Activated naive CD4-positive, alpha-beta T cell treated with anti-CD3 and anti-CD28 coated beads for 36 hours (primary cell): ENCODE data around the gene CHPF2. TPM values are rescaled to one million over a fixed set of nuclear protein-coding genes. Genes with fewer than 3 reads are reported as not detected.
A peak's percentile ranks its signal among the peaks of the same experiment; 100 is the strongest.

Experiments used
- CTCF ChIA-PET: fragments of 350-600 bp; sonication (Branson Sonifier 250); formaldehyde crosslinking; loops from one replicate; lab custom pipeline; 2021; ENCODE audit warnings: antibody characterized with exemption; lab: Charles Lee
- DNase-seq: peaks from one replicate; pipeline ENCODE4 v3.0.0-alpha.2; 2020
- H3K27ac Mint-ChIP-seq: one replicate; pipeline ENCODE4 v1.8.0; 2021; ENCODE audit warnings: mild to moderate bottlenecking, mixed read lengths
- H3K27me3 Mint-ChIP-seq: one replicate; pipeline ENCODE4 v1.8.0; 2021; ENCODE audit warnings: low read depth, mixed read lengths
- H3K36me3 Mint-ChIP-seq: one replicate; pipeline ENCODE4 v1.8.0; 2021; ENCODE audit warnings: low read depth, mixed read lengths
- H3K4me1 Mint-ChIP-seq: one replicate; pipeline ENCODE4 v1.8.0; 2021; ENCODE audit warnings: low read depth, mixed read lengths
- H3K4me3 Mint-ChIP-seq: one replicate; pipeline ENCODE4 v1.8.0; 2021; ENCODE audit warnings: mild to moderate bottlenecking, moderate library complexity, mixed read lengths
- H3K9me3 Mint-ChIP-seq: one replicate; pipeline ENCODE4 v1.8.0; 2021; ENCODE audit warnings: mixed read lengths
- intact Hi-C: fragments of 100-400 bp; cut with micrococcal nuclease; formaldehyde crosslinking; loops from one replicate; pipeline ENCODE4 v1.15.1; 2023
- total RNA-seq, 2 experiments: library from RNA; stranded (reverse); gene quantifications; one replicate each; pipeline ENCODE4 v1.2.3, GENCODE V29; 2021

The CHPF2 gene
- total RNA-seq, 2 experiments from 2014 or later, result 21.0 TPM

DNA sequence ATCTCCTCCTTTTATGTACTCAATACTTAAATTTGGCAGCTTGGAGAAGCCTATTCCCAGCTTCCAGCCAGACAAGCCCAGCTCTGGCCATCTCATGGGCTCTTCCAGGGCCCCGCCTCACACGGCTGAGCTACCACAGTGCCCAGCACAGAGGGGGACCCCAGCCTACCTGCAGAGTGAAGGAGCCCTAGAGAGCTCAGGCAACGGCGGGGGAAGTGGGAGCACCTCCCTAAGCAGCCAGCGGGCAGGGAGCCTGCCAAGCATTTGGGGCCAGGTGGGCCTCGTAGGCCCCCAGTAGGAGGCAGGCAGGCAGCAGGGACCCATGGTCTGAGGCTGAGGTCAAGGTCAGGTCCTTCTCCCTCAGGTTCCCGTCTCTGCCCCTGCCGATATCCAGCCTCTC, 45.3 kb downstream of the CHPF2 start:
- no peaks in the 10 kb centered on the region for H3K9me3 Mint-ChIP-seq

DNA sequence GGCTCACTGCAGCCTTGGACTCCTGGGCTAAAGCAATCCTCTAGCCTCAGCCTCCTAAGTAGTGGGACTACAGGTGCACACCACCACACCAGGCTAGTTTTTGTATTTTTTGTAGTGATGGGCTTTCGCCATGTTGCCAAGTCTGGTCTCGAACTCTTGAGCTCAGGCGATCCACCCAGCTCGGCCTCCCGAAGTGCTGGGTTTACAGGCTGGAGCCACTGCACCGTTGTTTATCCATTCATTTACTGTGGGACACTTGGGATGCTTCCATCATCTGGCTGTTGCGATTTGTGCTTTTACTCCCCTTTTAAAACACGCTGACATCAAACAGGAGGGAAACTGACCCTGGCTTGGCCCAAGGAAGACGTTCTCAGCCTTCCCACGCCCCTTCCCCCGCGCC, 46.7 kb downstream of the CHPF2 start:
- no peak overlapping the region for H3K4me3 Mint-ChIP-seq
- H3K27ac Mint-ChIP-seq, result no peak overlapping the region
- H3K36me3 Mint-ChIP-seq, result no peaks in the 10 kb centered on the region
- intact Hi-C loops, result no loop called here
- DNase-seq, result no peak
- H3K9me3 Mint-ChIP-seq, result no peaks in the 10 kb centered on the region
- CTCF ChIA-PET, result interaction anchor here (1.3 kb wide), 1 partner anchor 168 kb away, joined by 3 read pairs; no protein-coding TSS in a partner anchor
- H3K4me1 Mint-ChIP-seq, result peaks cover 11% of the 10 kb centered on the region
- H3K27me3 Mint-ChIP-seq, result no peaks in the 10 kb centered on the region

More for the DNA sequence above, 45.3 kb downstream of the CHPF2 start:
- H3K4me3 Mint-ChIP-seq, result peak overlapping the region; percentile 61
- intact Hi-C loops, result loop anchor here (2.0 kb wide), 3 partner anchors 33 to 73 kb away; partner anchors contain the start of gene ABCF2
- no peak for DNase-seq
- no peak overlapping the region for H3K27ac Mint-ChIP-seq
- H3K36me3 Mint-ChIP-seq, result no peaks in the 10 kb centered on the region
- H3K27me3 Mint-ChIP-seq, result no peaks in the 10 kb centered on the region
- peaks cover 11% of the 10 kb centered on the region for H3K4me1 Mint-ChIP-seq
- CTCF ChIA-PET, result interaction anchor here (0.5 to 1.3 kb wide), 2 partner anchors 29 to 166 kb away, joined by 3 read pairs; partner anchors contain the start of gene SMARCD3

DNA sequence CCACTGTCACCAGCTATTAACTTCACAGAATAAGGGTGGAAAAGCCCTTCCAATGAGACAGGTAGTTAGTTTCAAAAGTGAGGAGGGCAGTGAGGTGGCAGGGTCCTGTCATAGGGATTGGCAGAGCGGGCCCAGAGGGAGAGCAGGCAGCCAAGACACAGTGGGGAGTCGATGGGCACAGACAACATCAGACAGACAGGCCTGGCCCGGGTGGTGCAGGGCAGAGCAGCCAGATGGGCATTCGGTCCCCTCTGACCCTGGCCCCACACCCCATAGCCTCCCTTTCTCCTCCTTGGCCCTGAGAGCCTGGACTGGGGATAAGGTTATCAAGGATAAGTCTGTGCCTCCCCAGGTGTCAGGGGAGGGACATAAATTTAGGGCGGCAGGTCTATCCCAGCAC, 47.6 kb downstream of the CHPF2 start:
- no peak overlapping the region for H3K4me3 Mint-ChIP-seq
- H3K27ac Mint-ChIP-seq, result no peak overlapping the region
- CTCF ChIA-PET, result interaction anchor here (0.6 to 1.1 kb wide), 2 partner anchors 30 to 36 kb away, joined by 3 read pairs; no protein-coding TSS in a partner anchor
- H3K27me3 Mint-ChIP-seq, result no peaks in the 10 kb centered on the region
- no peaks in the 10 kb centered on the region for H3K36me3 Mint-ChIP-seq
- no peaks in the 10 kb centered on the region for H3K9me3 Mint-ChIP-seq
- peaks cover 11% of the 10 kb centered on the region for H3K4me1 Mint-ChIP-seq
- intact Hi-C loops, result no loop called here
- no peak for DNase-seq

DNA sequence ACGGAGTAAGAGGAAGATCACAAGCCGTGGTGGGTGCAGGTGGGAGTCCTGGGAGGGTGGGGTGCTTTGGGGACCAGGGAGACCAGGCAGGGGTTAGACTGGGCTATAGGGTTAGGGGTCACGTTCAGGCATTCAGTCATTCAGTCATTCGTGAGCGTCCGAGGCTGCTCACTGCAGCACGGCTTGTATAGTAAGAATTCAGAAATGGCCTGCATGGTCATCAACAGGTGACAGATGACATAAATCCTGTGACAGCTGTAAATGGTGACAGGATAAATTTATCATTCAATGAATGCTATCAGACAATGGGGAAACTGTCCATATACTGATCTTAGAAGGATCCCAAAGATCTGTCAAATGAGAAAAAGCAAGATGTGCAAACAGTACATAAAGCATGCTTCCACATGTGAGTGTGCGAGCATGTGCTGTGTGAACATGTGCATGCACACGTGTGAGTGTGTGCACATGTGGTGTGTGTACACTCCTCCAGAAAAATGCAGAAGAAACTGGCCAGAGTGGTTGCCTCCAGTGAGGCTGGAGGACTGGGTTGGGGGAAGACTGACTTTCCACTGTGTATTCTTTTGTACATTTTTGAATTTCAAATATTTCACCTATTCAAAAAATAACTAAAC, 48.2 kb downstream of the CHPF2 start:
- no peak for DNase-seq
- Mint-ChIP-seq H3K27ac (no peak overlapping the region), H3K36me3 (no peaks in the 10 kb centered on the region), H3K4me3 (no peak overlapping the region), H3K9me3 (no peaks in the 10 kb centered on the region), H3K27me3 (no peaks in the 10 kb centered on the region), H3K4me1 (peaks cover 11% of the 10 kb centered on the region)
- CTCF ChIA-PET, result interaction anchor here (1.1 kb wide), 1 partner anchor 36 kb away, joined by 3 read pairs; no protein-coding TSS in a partner anchor
- intact Hi-C loops, result no loop called here

DNA sequence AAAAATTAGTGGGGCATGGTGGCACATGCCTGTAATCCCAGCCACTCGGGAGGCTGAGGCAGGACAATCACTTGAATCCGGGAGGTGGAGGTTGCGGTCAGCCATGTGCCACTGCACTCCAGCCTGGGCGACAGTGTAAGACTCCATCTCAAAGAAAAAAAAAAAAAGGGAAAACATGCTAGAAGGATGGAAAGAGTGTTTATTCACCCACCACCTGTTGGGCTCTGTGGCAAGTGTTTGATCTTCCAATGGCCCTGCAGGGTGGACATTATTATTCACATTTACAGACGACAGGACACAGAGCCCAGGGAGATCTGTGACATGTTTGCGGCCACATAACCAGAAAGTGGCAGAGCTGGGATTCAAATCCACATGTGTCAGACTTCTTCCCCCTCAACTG, 49.4 kb downstream of the CHPF2 start:
- intact Hi-C loops, result no loop called here
- Mint-ChIP-seq H3K27me3 (no peaks in the 10 kb centered on the region), H3K4me3 (no peak overlapping the region), H3K27ac (no peak overlapping the region), H3K4me1 (peaks cover 13% of the 10 kb centered on the region), H3K36me3 (no peaks in the 10 kb centered on the region), H3K9me3 (no peaks in the 10 kb centered on the region)
- no peak for DNase-seq
- CTCF ChIA-PET, result interaction anchor here (1.2 kb wide), 2 partner anchors 33 to 36 kb away, joined by 3 read pairs; no protein-coding TSS in a partner anchor

DNA sequence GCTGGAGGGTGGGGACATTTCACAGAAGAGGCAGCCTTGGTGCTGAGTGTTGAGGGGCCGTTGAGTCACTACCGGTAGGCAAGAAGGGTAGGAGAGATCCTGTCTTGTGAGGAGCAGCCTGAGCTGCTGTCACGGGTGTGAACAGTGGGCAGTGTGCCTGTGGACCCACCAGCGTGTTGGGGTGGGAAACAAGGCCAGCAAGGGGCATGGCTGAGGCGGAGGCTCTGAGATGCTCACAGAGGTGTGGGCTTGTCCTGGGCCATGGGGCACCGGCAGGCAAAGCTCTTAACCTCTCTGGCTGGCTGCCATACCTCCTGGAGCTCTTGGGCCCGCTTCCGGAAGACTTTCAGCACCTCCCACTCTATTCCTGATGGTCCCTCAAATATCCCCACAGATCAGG, 49.8 kb downstream of the CHPF2 start:
- CTCF ChIA-PET, result interaction anchor here (1.2 kb wide), 2 partner anchors 33 to 36 kb away, joined by 3 read pairs; no protein-coding TSS in a partner anchor
- Mint-ChIP-seq H3K27me3 (no peaks in the 10 kb centered on the region), H3K4me1 (peaks cover 12% of the 10 kb centered on the region), H3K36me3 (no peaks in the 10 kb centered on the region), H3K27ac (no peak overlapping the region), H3K4me3 (no peak overlapping the region), H3K9me3 (no peaks in the 10 kb centered on the region)
- intact Hi-C loops, result no loop called here
- no peak for DNase-seq

DNA sequence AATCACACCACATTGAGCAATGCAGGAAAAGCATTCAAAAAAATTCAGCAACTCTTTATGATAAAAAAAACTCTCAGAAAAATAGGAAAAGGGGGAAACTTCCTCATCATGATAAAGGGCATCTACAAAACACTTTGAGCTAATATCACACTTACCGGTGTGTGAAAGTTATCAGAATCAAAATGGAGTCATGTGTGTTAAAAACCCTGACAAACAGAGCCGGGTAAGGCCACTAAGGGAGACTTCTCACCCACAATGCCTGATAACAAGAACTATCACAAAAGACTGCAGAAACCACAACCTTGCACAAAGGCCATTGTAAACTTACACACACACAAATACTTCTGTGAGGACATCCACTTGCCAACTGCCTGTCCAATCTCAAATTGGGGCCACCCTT, 51.0 kb downstream of the CHPF2 start:
- no peak overlapping the region for H3K27ac Mint-ChIP-seq
- H3K4me1 Mint-ChIP-seq, result peaks cover 7% of the 10 kb centered on the region
- H3K4me3 Mint-ChIP-seq, result no peak overlapping the region
- H3K36me3 Mint-ChIP-seq, result no peaks in the 10 kb centered on the region
- no peaks in the 10 kb centered on the region for H3K9me3 Mint-ChIP-seq
- CTCF ChIA-PET, result no interaction called here
- H3K27me3 Mint-ChIP-seq, result no peaks in the 10 kb centered on the region
- intact Hi-C loops, result no loop called here
- DNase-seq, result no peak

DNA sequence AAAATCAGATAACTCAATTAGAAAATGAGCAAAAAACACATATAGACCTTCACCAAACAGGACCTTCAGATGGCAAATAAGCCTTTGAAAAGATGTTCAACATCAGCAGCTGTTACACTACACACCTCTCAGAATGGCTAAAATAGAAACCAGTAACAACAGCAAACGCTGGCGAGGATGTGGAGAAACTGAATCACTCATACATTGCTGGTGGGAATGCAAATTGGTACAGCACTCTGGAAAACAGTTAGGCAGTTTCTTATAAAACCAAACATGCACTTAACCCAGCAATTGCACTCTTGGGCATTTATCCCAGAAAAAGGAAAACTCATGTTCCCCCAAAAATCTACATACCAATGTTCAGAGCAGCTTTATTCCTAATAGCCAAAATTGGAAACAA, 53.9 kb downstream of the CHPF2 start:
- DNase-seq, result peak; percentile 65
- CTCF ChIA-PET, result interaction anchor here (0.7 to 1.4 kb wide), 4 partner anchors 15 to 195 kb away, joined by 3 to 6 read pairs (median 4); no protein-coding TSS in a partner anchor
- no peaks in the 10 kb centered on the region for H3K9me3 Mint-ChIP-seq

More for the DNA sequence above, 53.9 kb downstream of the CHPF2 start:
- H3K27ac Mint-ChIP-seq, result no peak overlapping the region
- intact Hi-C loops, result no loop called here
- no peaks in the 10 kb centered on the region for H3K36me3 Mint-ChIP-seq
- no peaks in the 10 kb centered on the region for H3K27me3 Mint-ChIP-seq
- H3K4me1 Mint-ChIP-seq, result peaks cover 7% of the 10 kb centered on the region
- H3K4me3 Mint-ChIP-seq, result no peak overlapping the region

Other genes starting within 250 kb of the CHPF2 start
- 1 to 10 TPM; 7.1 to 9.2 TPM for gene NOS3, start 241.5 kb upstream of the CHPF2 start, total RNA-seq
- gene ATG9B, start 208.0 kb upstream of the CHPF2 start, total RNA-seq, result 1 to 10 TPM; 2.8 to 4.0 TPM
- 10 to 100 TPM; 41.3 to 47.8 TPM for gene ABCB8, start 204.0 kb upstream of the CHPF2 start, total RNA-seq
- gene ASIC3, start 184.0 kb upstream of the CHPF2 start, total RNA-seq, result 1 to 10 TPM; 6.8 to 7.9 TPM
- 10 to 100 TPM in 1 of 2 experiments, 1 to 10 TPM in 1; 10.0 to 10.1 TPM for gene CDK5, start 174.6 kb upstream of the CHPF2 start, total RNA-seq
- 10 to 100 TPM; 25.6 to 29.7 TPM for gene SLC4A2, start 172.9 kb upstream of the CHPF2 start, total RNA-seq
- 10 to 100 TPM; 43.6 to 45.7 TPM for gene FASTK, start 151.7 kb upstream of the CHPF2 start, total RNA-seq
- 10 to 100 TPM; 30.2 to 35.0 TPM for gene TMUB1, start 149.0 kb upstream of the CHPF2 start, total RNA-seq
- 10 to 100 TPM; 16.7 to 17.7 TPM for gene AGAP3, start 146.0 kb upstream of the CHPF2 start, total RNA-seq
- gene GBX1, start 64.8 kb upstream of the CHPF2 start, total RNA-seq, result not detected
- gene ASB10, start 45.2 kb upstream of the CHPF2 start, total RNA-seq, result not detected
- not detected for gene H2BK1, start 22.0 kb upstream of the CHPF2 start, total RNA-seq
- gene ABCF2, start 5.3 kb upstream of the CHPF2 start, total RNA-seq, result 10 to 100 TPM; 33.9 to 35.5 TPM
- gene SMARCD3, start 16.2 kb downstream of the CHPF2 start, total RNA-seq, result 1 to 10 TPM; 4.5 to 5.8 TPM
- gene NUB1, start 109.3 kb downstream of the CHPF2 start, total RNA-seq, result 10 to 100 TPM; 46.6 to 50.3 TPM
- not detected for gene WDR86, start 177.6 kb downstream of the CHPF2 start, total RNA-seq
- not detected for gene CRYGN, start 207.7 kb downstream of the CHPF2 start, total RNA-seq